Activated T-helper 1 cell treated with anti-CD3 and anti-CD28 coated beads, Interleukin-12 subunit alpha, Interleukin-12 subunit beta, Interleukin-2, Interleukin-4 antibody, amounts not matched to agents 30 ng/mL and 10 ng/mL and 1 ng/mL, durations not matched to agents 14 hours and 24 hours and 36 hours (primary cell): ENCODE measurements around the gene SLC6A14. TPM values are rescaled to one million over a fixed set of nuclear protein-coding genes. Genes with fewer than 3 reads are reported as not detected.

Experiments used
- DNase-seq: peaks from one replicate; pipeline ENCODE4 v3.0.0; 2021; ENCODE audit warnings: low spot score
- H3K27ac Mint-ChIP-seq: one replicate; pipeline ENCODE4 v1.8.0; 2021; ENCODE audit warnings: mild to moderate bottlenecking, mixed read lengths
- H3K27me3 Mint-ChIP-seq: one replicate; pipeline ENCODE4 v1.8.0; 2022; ENCODE audit warnings: mild to moderate bottlenecking, moderate library complexity, mixed read lengths; ENCODE audit not compliant: insufficient read depth
- H3K36me3 Mint-ChIP-seq: one replicate; pipeline ENCODE4 v1.8.0; 2021; ENCODE audit warnings: low read depth, mixed read lengths
- H3K4me1 Mint-ChIP-seq: one replicate; pipeline ENCODE4 v1.8.0; 2021; ENCODE audit warnings: low read depth, mixed read lengths
- H3K4me3 Mint-ChIP-seq: one replicate; pipeline ENCODE4 v1.8.0; 2021; ENCODE audit warnings: mild to moderate bottlenecking, moderate library complexity, mixed read lengths
- H3K9me3 Mint-ChIP-seq: one replicate; pipeline ENCODE4 v1.8.0; 2021; ENCODE audit warnings: mixed read lengths
- intact Hi-C: fragments of 100-400 bp; cut with micrococcal nuclease; formaldehyde crosslinking; loops from one replicate; pipeline ENCODE4 v1.15.1; 2024
- total RNA-seq: library from RNA; stranded (reverse); gene quantifications from 2 replicates; pipeline ENCODE4 v1.2.3, GENCODE V29; 2022

SLC6A14 gene
- total RNA-seq, result not detected in 2 replicates

- DNase-seq, result no peak
- Mint-ChIP-seq H3K27me3 (no peaks in the 10 kb centered on the region), H3K9me3 (no peaks in the 10 kb centered on the region), H3K4me1 (no peaks in the 10 kb centered on the region), H3K27ac (no peak within 1 kb of the TSS), H3K4me3 (no peak within 1 kb of the TSS), H3K36me3 (no peaks in the 10 kb centered on the region)
- intact Hi-C loops, result no loop called here
These were observed at the start of gene SLC6A14 for GRCh38 chrX:116436358-116436816. TSS of gene SLC6A14 (plus strand) at chrX:116436606. CDS start at chrX:116436710, 104 bp downstream.

GRCh38 chrX:116395752-116396151, 40.7 kb upstream of the SLC6A14 start:
- intact Hi-C loops, result no loop called here
- Mint-ChIP-seq H3K27ac (no peak overlapping the region), H3K9me3 (no peaks in the 10 kb centered on the region), H3K4me3 (no peak overlapping the region), H3K4me1 (no peaks in the 10 kb centered on the region), H3K36me3 (no peaks in the 10 kb centered on the region), H3K27me3 (no peaks in the 10 kb centered on the region)
- DNase-seq, result no peak

- H3K36me3 Mint-ChIP-seq, result no peaks in the 10 kb centered on the region
- no peaks in the 10 kb centered on the region for H3K9me3 Mint-ChIP-seq
- no peak overlapping the region for H3K4me3 Mint-ChIP-seq
- intact Hi-C loops, result no loop called here
- no peaks in the 10 kb centered on the region for H3K4me1 Mint-ChIP-seq
- H3K27ac Mint-ChIP-seq, result no peak overlapping the region
- DNase-seq, result no peak
- H3K27me3 Mint-ChIP-seq, result no peaks in the 10 kb centered on the region
These were observed 36.7 kb upstream of the SLC6A14 start for GRCh38 chrX:116399681-116400080.

GRCh38 chrX:116409219-116409618, 27.2 kb upstream of the SLC6A14 start:
- Mint-ChIP-seq H3K27me3 (no peaks in the 10 kb centered on the region), H3K9me3 (no peaks in the 10 kb centered on the region), H3K4me1 (no peaks in the 10 kb centered on the region), H3K36me3 (no peaks in the 10 kb centered on the region), H3K4me3 (no peak overlapping the region), H3K27ac (no peak overlapping the region)
- DNase-seq, result no peak
- intact Hi-C loops, result no loop called here

GRCh38 chrX:116413273-116413672, 23.1 kb upstream of the SLC6A14 start:
- Mint-ChIP-seq H3K4me1 (no peaks in the 10 kb centered on the region), H3K9me3 (no peaks in the 10 kb centered on the region), H3K27ac (no peak overlapping the region), H3K4me3 (no peak overlapping the region), H3K27me3 (no peaks in the 10 kb centered on the region), H3K36me3 (no peaks in the 10 kb centered on the region)
- intact Hi-C loops, result no loop called here
- no peak for DNase-seq

GRCh38 chrX:116417214-116417613, 19.2 kb upstream of the SLC6A14 start:
- Mint-ChIP-seq H3K36me3 (no peaks in the 10 kb centered on the region), H3K4me1 (no peaks in the 10 kb centered on the region), H3K27me3 (no peaks in the 10 kb centered on the region), H3K4me3 (no peak overlapping the region), H3K9me3 (no peaks in the 10 kb centered on the region), H3K27ac (no peak overlapping the region)
- no peak for DNase-seq
- intact Hi-C loops, result no loop called here

- intact Hi-C loops, result no loop called here
- no peak overlapping the region for H3K4me3 Mint-ChIP-seq
- H3K27ac Mint-ChIP-seq, result no peak overlapping the region
- H3K36me3 Mint-ChIP-seq, result no peaks in the 10 kb centered on the region
- no peak for DNase-seq
- no peaks in the 10 kb centered on the region for H3K27me3 Mint-ChIP-seq
- no peaks in the 10 kb centered on the region for H3K9me3 Mint-ChIP-seq
- H3K4me1 Mint-ChIP-seq, result no peaks in the 10 kb centered on the region
These were observed 18.4 kb upstream of the SLC6A14 start for GRCh38 chrX:116417968-116418367.

GRCh38 chrX:116427978-116428377, 8.4 kb upstream of the SLC6A14 start:
- no peak overlapping the region for H3K27ac Mint-ChIP-seq
- H3K4me1 Mint-ChIP-seq, result no peaks in the 10 kb centered on the region
- no peaks in the 10 kb centered on the region for H3K9me3 Mint-ChIP-seq
- DNase-seq, result no peak
- no peak overlapping the region for H3K4me3 Mint-ChIP-seq
- intact Hi-C loops, result no loop called here
- H3K27me3 Mint-ChIP-seq, result no peaks in the 10 kb centered on the region
- H3K36me3 Mint-ChIP-seq, result no peaks in the 10 kb centered on the region

GRCh38 chrX:116435597-116435996, 809 bp upstream of the SLC6A14 start:
- no peak overlapping the region for H3K27ac Mint-ChIP-seq
- no peaks in the 10 kb centered on the region for H3K4me1 Mint-ChIP-seq
- H3K4me3 Mint-ChIP-seq, result no peak overlapping the region
- DNase-seq, result no peak
- intact Hi-C loops, result no loop called here
- no peaks in the 10 kb centered on the region for H3K9me3 Mint-ChIP-seq
- no peaks in the 10 kb centered on the region for H3K27me3 Mint-ChIP-seq
- no peaks in the 10 kb centered on the region for H3K36me3 Mint-ChIP-seq

- DNase-seq, result no peak
- H3K4me3 Mint-ChIP-seq, result no peak overlapping the region
- H3K27ac Mint-ChIP-seq, result no peak overlapping the region
- H3K36me3 Mint-ChIP-seq, result no peaks in the 10 kb centered on the region
- no peaks in the 10 kb centered on the region for H3K9me3 Mint-ChIP-seq
- H3K4me1 Mint-ChIP-seq, result no peaks in the 10 kb centered on the region
- H3K27me3 Mint-ChIP-seq, result no peaks in the 10 kb centered on the region
- intact Hi-C loops, result no loop called here
These were observed 12.8 kb downstream of the SLC6A14 start for GRCh38 chrX:116449156-116449555.

- Mint-ChIP-seq H3K9me3 (no peaks in the 10 kb centered on the region), H3K4me1 (no peaks in the 10 kb centered on the region), H3K27ac (no peak within 1 kb of the TSS), H3K4me3 (no peak within 1 kb of the TSS), H3K27me3 (no peaks in the 10 kb centered on the region), H3K36me3 (no peaks in the 10 kb centered on the region)
- DNase-seq, result no peak
- intact Hi-C loops, result no loop called here
These were observed 26.4 kb downstream of the SLC6A14 start, which contains the start of gene CT83 for GRCh38 chrX:116462822-116463221. TSS of gene CT83 (minus strand) at chrX:116462976. CDS start at chrX:116462856, 120 bp downstream.

GRCh38 chrX:116480059-116480458, 43.7 kb downstream of the SLC6A14 start:
- H3K4me1 Mint-ChIP-seq, result no peaks in the 10 kb centered on the region
- no peak overlapping the region for H3K27ac Mint-ChIP-seq
- H3K27me3 Mint-ChIP-seq, result no peaks in the 10 kb centered on the region
- intact Hi-C loops, result no loop called here
- H3K4me3 Mint-ChIP-seq, result no peak overlapping the region
- H3K36me3 Mint-ChIP-seq, result no peaks in the 10 kb centered on the region
- no peak for DNase-seq
- H3K9me3 Mint-ChIP-seq, result no peaks in the 10 kb centered on the region

GRCh38 chrX:116490104-116490503, 53.7 kb downstream of the SLC6A14 start:
- H3K27ac Mint-ChIP-seq, result no peak overlapping the region
- H3K36me3 Mint-ChIP-seq, result no peaks in the 10 kb centered on the region
- no peaks in the 10 kb centered on the region for H3K27me3 Mint-ChIP-seq
- no peaks in the 10 kb centered on the region for H3K4me1 Mint-ChIP-seq
- DNase-seq, result no peak
- intact Hi-C loops, result no loop called here
- H3K9me3 Mint-ChIP-seq, result no peaks in the 10 kb centered on the region
- no peak overlapping the region for H3K4me3 Mint-ChIP-seq

GRCh38 chrX:116493271-116493670, 56.9 kb downstream of the SLC6A14 start:
- no peak overlapping the region for H3K27ac Mint-ChIP-seq
- H3K4me3 Mint-ChIP-seq, result no peak overlapping the region
- intact Hi-C loops, result no loop called here
- H3K9me3 Mint-ChIP-seq, result no peaks in the 10 kb centered on the region
- H3K36me3 Mint-ChIP-seq, result no peaks in the 10 kb centered on the region
- H3K4me1 Mint-ChIP-seq, result no peaks in the 10 kb centered on the region
- DNase-seq, result no peak
- H3K27me3 Mint-ChIP-seq, result no peaks in the 10 kb centered on the region
